Erythroblast (primary cell): ENCODE data around the gene FBXO28.

Experiments
- GATA1 ChIP-seq: IDR thresholded peaks from 2 replicates; pipeline ENCODE4 v1.6.1; 2011; ENCODE audit warnings: low read depth, mild to moderate bottlenecking, control low read depth, low read length, moderate library complexity
- POLR2A ChIP-seq: IDR thresholded peaks from 2 replicates; pipeline ENCODE4 v1.6.1; 2011; ENCODE audit warnings: mild to moderate bottlenecking, low read length

GRCh38 chr1:224127925-224128819, 14.3 kb downstream of the FBXO28 start:
- no peak for TF ChIP-seq POLR2A
- TF ChIP-seq GATA1, result no peak
